Lower leg skin (tissue), 3 donors: Measurements from ENCODE around the gene EEF1G.

Source experiments
- CTCF ChIP-seq, 3 donors: fragments of 450-650 bp; IDR thresholded peaks; one replicate each; pipeline ENCODE4 v1.5.1; 2016; ENCODE audit warnings: antibody characterized with exemption in 3 of 3, mild to moderate bottlenecking in 3 of 3, moderate library complexity in 2 of 3
- POLR2A ChIP-seq, 2 donors: fragments of 450-650 bp; IDR thresholded peaks; one replicate each; pipeline ENCODE4 v1.6.1; 2016 to 2017; ENCODE audit warnings: antibody characterized with exemption in 2 of 2, mild to moderate bottlenecking in 1 of 2, moderate library complexity in 1 of 2

GRCh38 chr11:62552485-62553079 is 21.1 kb downstream of the EEF1G start:
- TF ChIP-seq CTCF (IDR thresholded peaks at IDR 0.05) = no peak
- TF ChIP-seq POLR2A (IDR thresholded peaks at IDR 0.05) = no peak
